Endothelial cell of umbilical vein (primary cell): ENCODE data around the gene PTPRCAP.

ENCODE experiments used
- CTCF ChIP-seq, 2 donors: IDR thresholded peaks; 1 replicate in 1 of 2; 2 replicates in 1 of 2; pipeline ENCODE4 v1.5.1; 2011; ENCODE audit warnings: low read length in 2 of 2, mild to moderate bottlenecking in 2 of 2, moderate library complexity in 2 of 2, control low read depth in 1 of 2, inconsistent platforms in 1 of 2, low read depth in 1 of 2; ENCODE audit not compliant: insufficient read depth in 1 of 2; ENCODE audit errors: extremely low read depth in 1 of 2
- EZH2 ChIP-seq: IDR thresholded peaks from 2 replicates; pipeline ENCODE4 v1.6.1; 2012; ENCODE audit warnings: borderline replicate concordance, low read depth, mild to moderate bottlenecking, moderate library complexity, low read length, inconsistent platforms; ENCODE audit not compliant: severe bottlenecking
- POLR2A ChIP-seq: IDR thresholded peaks from 2 replicates; pipeline ENCODE4 v1.6.1; 2012; ENCODE audit warnings: low read depth, mild to moderate bottlenecking, control low read depth, low read length
- POLR2AphosphoS5 ChIP-seq: IDR thresholded peaks from 2 replicates; pipeline ENCODE4 v1.6.1; 2012; ENCODE audit warnings: low read depth, mild to moderate bottlenecking, control low read depth, low read length, moderate library complexity; ENCODE audit not compliant: insufficient read depth

- TF ChIP-seq CTCF (IDR thresholded peaks at IDR 0.05; ENCODE audit: extremely low read depth in 1 of 2, insufficient read depth in 1 of 2, low read depth in 1 of 2, low read length in 2 of 2) (no peak), POLR2A (no peak), POLR2AphosphoS5 (no peak), EZH2 (no peak)
Observed at GRCh38 chr11:67484847-67485311, 47.4 kb upstream of the PTPRCAP start.
